ENCODE data around the gene KRTCAP2.
A peak's percentile ranks its signal among the peaks of the same experiment; 100 is the strongest.
"Not testable (repeated sequence)": the region's sequence is repeated elsewhere in the genome, so short reads cannot be mapped to it uniquely, and the experiment has no call there.

KRTCAP2 gene

DNA sequence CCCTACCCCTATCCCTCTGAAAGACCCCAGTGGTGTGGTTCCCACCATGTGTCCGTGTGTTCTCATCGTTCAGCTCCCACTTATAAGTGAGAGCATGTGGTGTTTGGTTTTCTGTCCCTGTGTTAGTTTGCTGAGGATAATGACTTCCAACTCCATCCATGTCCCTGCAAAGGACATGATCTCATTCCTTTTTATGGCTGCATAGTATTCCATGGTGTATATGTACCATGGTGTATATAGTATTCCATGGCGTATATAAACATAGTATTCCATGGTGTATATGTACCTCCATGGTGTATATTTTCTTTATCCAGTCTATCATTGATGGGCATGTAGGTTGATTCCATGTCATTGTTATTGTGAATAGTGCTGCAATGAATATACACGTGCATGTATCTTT, 9.3 kb downstream of the KRTCAP2 start:
- H3K4me3 ChIP-seq; DNase-seq (ENCODE audit: low spot score in 2 of 2); H3K27me3 ChIP-seq (ENCODE audit: low read depth); H3K9me3 ChIP-seq; in situ Hi-C loops (cut with MboI; ENCODE audit: low sequenced_read_pairs); H3K36me3 ChIP-seq (replicated peaks); H3K4me1 ChIP-seq: not testable (repeated sequence)

- H3K27me3 ChIP-seq (ENCODE audit: low read depth); H3K36me3 ChIP-seq (replicated peaks); in situ Hi-C loops (cut with MboI; ENCODE audit: low sequenced_read_pairs); H3K9me3 ChIP-seq; DNase-seq (ENCODE audit: low spot score in 2 of 2); H3K4me1 ChIP-seq; H3K4me3 ChIP-seq: not testable (repeated sequence)
These were observed 10.5 kb downstream of the KRTCAP2 start for GRCh38 chr1:155162631-155163030.

DNA sequence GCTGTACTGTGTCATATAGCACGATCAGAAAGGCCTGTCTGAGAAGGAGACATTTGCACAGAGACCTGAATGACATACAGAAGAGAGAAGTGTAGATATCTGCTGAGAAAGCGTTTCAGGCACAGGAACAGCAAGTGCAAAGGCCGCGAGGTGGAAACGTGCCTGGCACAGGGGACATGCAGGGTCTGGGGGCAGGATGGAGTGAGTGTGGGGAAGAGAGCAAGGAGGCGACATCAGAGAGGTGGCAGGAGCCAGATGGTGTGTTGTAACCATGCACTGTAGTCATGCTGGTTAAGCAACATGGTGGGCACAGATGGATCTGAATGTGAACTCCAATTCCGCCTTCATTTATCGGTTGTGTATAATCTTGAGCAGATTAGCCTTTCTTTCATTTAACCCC, 13.0 kb downstream of the KRTCAP2 start:
- H3K27me3 ChIP-seq (ENCODE audit: low read depth), result no peaks in the 10 kb centered on the region
- in situ Hi-C loops (cut with MboI; ENCODE audit: low sequenced_read_pairs), result no loop called here
- no peaks in the 10 kb centered on the region; the same call in 1 of the 2 replicates for H3K9me3 ChIP-seq
- no peaks in the 10 kb centered on the region for H3K4me1 ChIP-seq
- H3K36me3 ChIP-seq (replicated peaks), result no peaks in the 10 kb centered on the region
- DNase-seq (ENCODE audit: low spot score in 2 of 2), result no peak
- no peak overlapping the region for H3K4me3 ChIP-seq

GRCh38 chr1:155158991-155159390, 14.1 kb downstream of the KRTCAP2 start:
- no peak for DNase-seq (ENCODE audit: low spot score in 2 of 2)
- no peaks in the 10 kb centered on the region for H3K36me3 ChIP-seq (replicated peaks)
- in situ Hi-C loops (cut with MboI; ENCODE audit: low sequenced_read_pairs), result no loop called here
- no peaks in the 10 kb centered on the region for H3K27me3 ChIP-seq (ENCODE audit: low read depth)
- H3K4me3 ChIP-seq, result no peak overlapping the region
- H3K9me3 ChIP-seq, result no peaks in the 10 kb centered on the region
- no peaks in the 10 kb centered on the region for H3K4me1 ChIP-seq

DNA sequence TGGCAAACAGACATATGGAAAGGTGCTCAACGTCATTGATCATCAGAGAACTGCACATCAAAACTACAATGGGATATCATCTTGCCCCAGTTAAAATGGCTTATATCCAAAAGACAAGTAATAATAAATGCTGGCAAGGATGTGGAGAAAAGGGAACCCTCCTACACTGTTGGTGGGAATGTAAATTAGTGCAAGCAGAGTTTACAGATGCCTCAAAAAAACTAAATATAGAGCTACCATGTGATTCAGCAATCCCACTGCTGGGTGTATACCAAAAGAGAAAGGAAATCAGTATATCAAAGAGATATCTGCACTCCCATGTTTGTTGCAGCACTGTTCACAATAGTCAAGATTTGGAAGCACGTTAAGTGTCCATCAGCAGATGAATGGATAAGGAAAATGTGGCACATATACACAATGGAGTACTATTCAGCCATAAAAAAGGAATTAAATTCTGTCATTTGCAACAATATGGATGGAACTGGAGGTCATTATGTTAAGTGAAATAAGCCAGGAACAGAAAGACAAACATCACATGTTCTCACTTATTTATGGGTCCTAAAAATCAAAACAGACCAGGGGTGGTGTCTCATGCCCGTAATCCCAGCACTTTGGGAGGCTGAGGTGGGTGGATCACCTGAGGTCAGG, 17.0 kb downstream of the KRTCAP2 start:
- in situ Hi-C loops (cut with MboI; ENCODE audit: low sequenced_read_pairs); H3K4me1 ChIP-seq; H3K9me3 ChIP-seq; DNase-seq (ENCODE audit: low spot score in 2 of 2); H3K27me3 ChIP-seq (ENCODE audit: low read depth); H3K36me3 ChIP-seq (replicated peaks); H3K4me3 ChIP-seq: not testable (repeated sequence)

GRCh38 chr1:155145491-155145890, 27.6 kb downstream of the KRTCAP2 start:
- in situ Hi-C loops (cut with MboI; ENCODE audit: low sequenced_read_pairs), result no loop called here
- Histone ChIP-seq H3K36me3 (replicated peaks) (no peaks in the 10 kb centered on the region), H3K4me1 (peaks cover 2% of the 10 kb centered on the region; the same call in 1 of the 2 replicates), H3K27me3 (ENCODE audit: low read depth) (0 out of 2 replicates have a peak, but pooled peaks cover 2% of the 10 kb centered on the region), H3K4me3 (no peak overlapping the region), H3K9me3 (no peaks in the 10 kb centered on the region)
- DNase-seq (ENCODE audit: low spot score in 2 of 2), result no peak

GRCh38 chr1:155141749-155142148, 31.4 kb downstream of the KRTCAP2 start:
- H3K36me3 ChIP-seq (replicated peaks), result peaks cover 14% of the 10 kb centered on the region
- DNase-seq (ENCODE audit: low spot score in 2 of 2), result no peak
- in situ Hi-C loops (cut with MboI; ENCODE audit: low sequenced_read_pairs), result no loop called here
- H3K27me3 ChIP-seq (ENCODE audit: low read depth), result 0 out of 2 replicates have a peak, but pooled peaks cover 2% of the 10 kb centered on the region
- peaks cover 11% of the 10 kb centered on the region for H3K4me1 ChIP-seq
- H3K4me3 ChIP-seq, result no peak overlapping the region
- H3K9me3 ChIP-seq, result no peaks in the 10 kb centered on the region

DNA sequence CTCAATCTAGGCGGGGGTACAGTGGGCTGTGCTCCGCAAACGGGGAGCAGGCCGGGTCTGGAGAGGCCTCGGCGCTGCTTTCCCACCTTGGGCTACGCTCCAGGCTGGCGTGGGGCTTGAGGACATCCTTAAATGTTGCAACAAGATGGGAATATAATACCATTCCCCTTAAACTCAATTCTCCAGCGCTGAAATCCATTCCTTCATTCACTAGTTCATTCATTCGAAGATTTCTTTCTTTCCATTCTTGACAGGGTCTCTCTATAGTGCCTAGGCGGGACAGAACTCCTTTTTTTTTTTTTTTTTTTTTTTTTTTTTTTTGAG, 32.5 kb downstream of the KRTCAP2 start:
- in situ Hi-C loops (cut with MboI; ENCODE audit: low sequenced_read_pairs), result no loop called here
- H3K4me1 ChIP-seq, result peaks cover 11% of the 10 kb centered on the region
- DNase-seq (ENCODE audit: low spot score in 2 of 2), result no peak
- H3K9me3 ChIP-seq, result no peaks in the 10 kb centered on the region
- peak overlapping the region; percentile 80 for H3K4me3 ChIP-seq
- H3K27me3 ChIP-seq (ENCODE audit: low read depth), result 0 out of 2 replicates have a peak, but pooled peaks cover under 1% of the 10 kb centered on the region
- H3K36me3 ChIP-seq (replicated peaks), result peaks cover 14% of the 10 kb centered on the region

DNA sequence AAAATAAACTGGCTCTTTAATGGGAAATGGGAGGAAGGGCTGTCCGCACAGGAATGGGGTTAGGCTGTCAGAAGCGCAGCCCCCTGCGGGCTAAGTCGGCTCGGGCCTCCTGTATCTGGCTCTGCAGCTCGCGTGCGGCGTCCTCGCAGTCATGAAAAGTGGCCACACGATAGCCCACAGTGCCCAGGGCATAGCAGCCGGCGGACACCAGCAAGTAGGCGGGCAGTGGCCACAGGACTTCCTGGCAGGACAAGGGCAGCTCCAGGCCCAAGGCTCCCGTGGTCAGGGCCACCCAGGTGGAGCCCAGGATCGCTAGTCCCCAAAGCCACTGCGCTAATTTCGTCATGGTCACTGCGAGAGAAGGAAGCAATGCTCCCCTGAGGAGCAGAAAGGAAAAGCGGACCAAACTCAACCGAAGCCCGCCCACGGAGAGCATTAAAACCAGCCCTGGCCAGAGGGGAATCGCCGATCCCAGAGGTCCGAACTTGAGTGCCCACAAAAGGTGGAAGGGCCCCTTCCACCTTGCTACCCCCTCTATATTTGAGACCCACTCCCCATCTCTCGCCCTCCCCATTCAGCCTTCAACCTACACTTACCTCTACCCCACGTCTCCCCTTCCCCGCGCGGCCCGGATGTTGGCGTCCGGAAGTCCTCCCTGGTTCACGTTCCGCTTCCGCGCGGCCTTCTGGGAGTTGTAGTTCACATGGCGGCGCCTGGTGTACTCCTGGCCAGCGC, 33.0 kb downstream of the KRTCAP2 start, which contains the start of gene DPM3:
Gene DPM3, minus strand, starts transcription at position 637 of the 735 bp plus-strand sequence. Its CDS starts 291 bp downstream, at position 346.
- Histone ChIP-seq H3K36me3 (replicated peaks) (peaks cover 14% of the 10 kb centered on the region), H3K4me3 (peak within 1 kb of the TSS; percentile 80), H3K27me3 (ENCODE audit: low read depth) (no peaks in the 10 kb centered on the region), H3K9me3 (no peaks in the 10 kb centered on the region), H3K4me1 (peaks cover 11% of the 10 kb centered on the region)
- peak; percentile 80 to 91 for DNase-seq (ENCODE audit: low spot score in 2 of 2)
- in situ Hi-C loops (cut with MboI; ENCODE audit: low sequenced_read_pairs), result no loop called here

GRCh38 chr1:155137154-155137949, 35.8 kb downstream of the KRTCAP2 start:
- in situ Hi-C loops (cut with MboI; ENCODE audit: low sequenced_read_pairs), result no loop called here
- DNase-seq (ENCODE audit: low spot score in 2 of 2), result no peak
- Histone ChIP-seq H3K27me3 (ENCODE audit: low read depth) (no peaks in the 10 kb centered on the region), H3K4me1 (peaks cover 15% of the 10 kb centered on the region), H3K4me3 (peak overlapping the region; percentile 65; the same call in 1 of the 2 replicates), H3K9me3 (no peaks in the 10 kb centered on the region), H3K36me3 (replicated peaks) (peaks cover 18% of the 10 kb centered on the region)

GRCh38 chr1:155136748-155137147, 36.4 kb downstream of the KRTCAP2 start:
- H3K27me3 ChIP-seq (ENCODE audit: low read depth), result no peaks in the 10 kb centered on the region
- peak overlapping the region; percentile 65 for H3K4me3 ChIP-seq
- in situ Hi-C loops (cut with MboI; ENCODE audit: low sequenced_read_pairs), result no loop called here
- peaks cover 24% of the 10 kb centered on the region for H3K36me3 ChIP-seq (replicated peaks)
- DNase-seq (ENCODE audit: low spot score in 2 of 2), result no peak
- H3K9me3 ChIP-seq, result no peaks in the 10 kb centered on the region
- H3K4me1 ChIP-seq, result peaks cover 15% of the 10 kb centered on the region

GRCh38 chr1:155135415-155136028, 37.6 kb downstream of the KRTCAP2 start, which contains the start of gene SLC50A1:
TSS of gene SLC50A1 (plus strand) at chr1:155135852. CDS start at chr1:155135912, 60 bp downstream.
- Histone ChIP-seq H3K27me3 (ENCODE audit: low read depth) (no peaks in the 10 kb centered on the region), H3K4me3 (peak within 1 kb of the TSS; percentile 65), H3K9me3 (no peaks in the 10 kb centered on the region), H3K36me3 (replicated peaks) (peaks cover 28% of the 10 kb centered on the region), H3K4me1 (peaks cover 12% of the 10 kb centered on the region)
- in situ Hi-C loops (cut with MboI; ENCODE audit: low sequenced_read_pairs), result no loop called here
- peak; percentile 87 to 97 for DNase-seq (ENCODE audit: low spot score in 2 of 2)

GRCh38 chr1:155134880-155135414, 38.2 kb downstream of the KRTCAP2 start:
- no peaks in the 10 kb centered on the region for H3K9me3 ChIP-seq
- peak; percentile 63 to 80 for DNase-seq (ENCODE audit: low spot score in 2 of 2)
- peaks cover 15% of the 10 kb centered on the region for H3K4me1 ChIP-seq
- in situ Hi-C loops (cut with MboI; ENCODE audit: low sequenced_read_pairs), result no loop called here
- H3K4me3 ChIP-seq, result peak overlapping the region; percentile 65
- peaks cover 28% of the 10 kb centered on the region for H3K36me3 ChIP-seq (replicated peaks)
- no peaks in the 10 kb centered on the region for H3K27me3 ChIP-seq (ENCODE audit: low read depth)

Data from HAP-1 (cell line).